Uterus (tissue), 2 donors: ENCODE data around the gene PRAMEF8.
"Not testable (repeated sequence)": the region's sequence is repeated elsewhere in the genome, so short reads cannot be mapped to it uniquely, and the experiment has no call there.

Experiments
- POLR2A ChIP-seq, 2 donors: fragments of 450-650 bp; IDR thresholded peaks; one replicate each; pipeline ENCODE4 v1.6.1; 2016; ENCODE audit warnings: antibody characterized with exemption in 2 of 2, mild to moderate bottlenecking in 1 of 2, moderate library complexity in 1 of 2
- TF ChIP-seq, protein P1 (sequence below), 4 experiments: fragments of 200-600 bp in 2 of 4; fragments of 450-650 bp in 2 of 4; sonication (generic) in 2 of 4; IDR thresholded peaks; one replicate each; pipeline ENCODE4 v1.5.1; 2016 to 2019; ENCODE audit warnings: antibody characterized with exemption in 4 of 4, mild to moderate bottlenecking in 2 of 4, moderate library complexity in 1 of 4

DNA sequence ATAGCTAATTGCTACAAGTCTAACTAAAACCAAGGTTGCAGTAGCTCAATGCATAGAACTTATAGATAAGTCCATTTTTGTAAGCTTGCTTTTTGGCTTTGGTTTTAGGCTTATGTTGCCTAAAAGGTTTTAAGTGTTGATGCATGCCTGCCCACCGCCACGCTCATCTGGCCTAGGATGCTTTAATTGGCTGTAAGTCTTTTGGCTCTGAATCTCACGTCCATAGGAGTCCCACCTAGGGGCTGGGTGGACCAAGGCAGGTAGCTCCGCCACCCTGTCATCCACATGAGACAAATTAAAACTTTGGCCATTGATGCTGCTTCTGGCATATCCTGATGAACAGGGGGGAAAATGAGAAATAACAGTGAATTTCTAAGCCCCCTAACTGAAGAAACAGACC lies 47.4 kb downstream of the PRAMEF8 start:
- not testable (repeated sequence) for TF ChIP-seq POLR2A (IDR thresholded peaks at IDR 0.05)
- TF ChIP-seq, protein P1, sequence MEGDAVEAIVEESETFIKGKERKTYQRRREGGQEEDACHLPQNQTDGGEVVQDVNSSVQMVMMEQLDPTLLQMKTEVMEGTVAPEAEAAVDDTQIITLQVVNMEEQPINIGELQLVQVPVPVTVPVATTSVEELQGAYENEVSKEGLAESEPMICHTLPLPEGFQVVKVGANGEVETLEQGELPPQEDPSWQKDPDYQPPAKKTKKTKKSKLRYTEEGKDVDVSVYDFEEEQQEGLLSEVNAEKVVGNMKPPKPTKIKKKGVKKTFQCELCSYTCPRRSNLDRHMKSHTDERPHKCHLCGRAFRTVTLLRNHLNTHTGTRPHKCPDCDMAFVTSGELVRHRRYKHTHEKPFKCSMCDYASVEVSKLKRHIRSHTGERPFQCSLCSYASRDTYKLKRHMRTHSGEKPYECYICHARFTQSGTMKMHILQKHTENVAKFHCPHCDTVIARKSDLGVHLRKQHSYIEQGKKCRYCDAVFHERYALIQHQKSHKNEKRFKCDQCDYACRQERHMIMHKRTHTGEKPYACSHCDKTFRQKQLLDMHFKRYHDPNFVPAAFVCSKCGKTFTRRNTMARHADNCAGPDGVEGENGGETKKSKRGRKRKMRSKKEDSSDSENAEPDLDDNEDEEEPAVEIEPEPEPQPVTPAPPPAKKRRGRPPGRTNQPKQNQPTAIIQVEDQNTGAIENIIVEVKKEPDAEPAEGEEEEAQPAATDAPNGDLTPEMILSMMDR (IDR thresholded peaks at IDR 0.05) = not testable (repeated sequence)
